ENCODE data around the gene GSDME. TPM values are rescaled to one million over a fixed set of nuclear protein-coding genes. Genes with fewer than 3 reads are reported as not detected.

GSDME gene
- total RNA-seq, 1 donor from 2014 or later: 9.3 TPM

DNA sequence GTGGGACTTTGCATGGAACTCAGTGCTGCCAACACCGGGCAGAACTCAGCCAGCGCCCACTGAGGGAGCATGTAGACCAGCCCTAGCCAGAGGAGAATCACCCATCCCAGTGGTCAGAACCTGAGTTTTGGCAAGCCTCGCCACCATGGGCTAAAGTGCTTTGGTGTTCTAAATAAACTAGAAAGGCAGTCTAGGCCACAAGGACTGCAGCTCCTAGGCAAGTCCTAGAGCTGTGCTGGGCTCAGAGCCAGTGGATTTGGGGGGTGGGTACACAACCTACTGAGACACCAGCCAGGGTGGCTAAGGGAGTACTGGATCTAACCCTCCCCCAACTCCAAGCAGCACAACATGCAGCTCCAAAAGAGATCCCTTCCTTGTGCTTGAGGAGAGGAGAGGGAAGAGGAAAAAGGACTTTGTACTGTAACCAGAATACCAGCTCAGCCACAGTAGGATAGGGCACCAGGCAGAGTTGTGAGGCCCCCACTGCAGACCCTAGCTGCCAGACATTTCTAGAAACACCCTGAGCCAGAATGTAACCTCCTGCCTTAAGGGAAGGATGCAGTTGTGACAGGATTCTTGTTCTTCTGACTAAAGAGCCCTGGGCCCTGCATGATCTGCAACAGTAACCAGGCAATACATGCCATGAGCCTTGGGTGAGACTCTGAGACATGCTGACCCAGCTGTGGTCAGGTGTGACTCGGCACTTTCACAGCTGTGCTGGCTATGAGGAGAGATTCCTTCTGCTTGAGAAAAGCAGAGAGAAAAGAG lies 24.4 kb downstream of the GSDME start:
- no peak overlapping the region for H3K27ac Mint-ChIP-seq
- H3K9me3 Mint-ChIP-seq: peaks cover 28% of the 10 kb centered on the region
- DNase-seq (ENCODE audit: low spot score in 2 of 2, unreplicated experiment in 2 of 2): no peak
- peaks cover 10% of the 10 kb centered on the region for H3K4me1 Mint-ChIP-seq
- H3K4me3 Mint-ChIP-seq: no peak overlapping the region
- no peaks in the 10 kb centered on the region for H3K27me3 Mint-ChIP-seq (ENCODE audit: low read depth)
- H3K36me3 Mint-ChIP-seq: peaks cover 5% of the 10 kb centered on the region
- TF ChIP-seq, protein P1, sequence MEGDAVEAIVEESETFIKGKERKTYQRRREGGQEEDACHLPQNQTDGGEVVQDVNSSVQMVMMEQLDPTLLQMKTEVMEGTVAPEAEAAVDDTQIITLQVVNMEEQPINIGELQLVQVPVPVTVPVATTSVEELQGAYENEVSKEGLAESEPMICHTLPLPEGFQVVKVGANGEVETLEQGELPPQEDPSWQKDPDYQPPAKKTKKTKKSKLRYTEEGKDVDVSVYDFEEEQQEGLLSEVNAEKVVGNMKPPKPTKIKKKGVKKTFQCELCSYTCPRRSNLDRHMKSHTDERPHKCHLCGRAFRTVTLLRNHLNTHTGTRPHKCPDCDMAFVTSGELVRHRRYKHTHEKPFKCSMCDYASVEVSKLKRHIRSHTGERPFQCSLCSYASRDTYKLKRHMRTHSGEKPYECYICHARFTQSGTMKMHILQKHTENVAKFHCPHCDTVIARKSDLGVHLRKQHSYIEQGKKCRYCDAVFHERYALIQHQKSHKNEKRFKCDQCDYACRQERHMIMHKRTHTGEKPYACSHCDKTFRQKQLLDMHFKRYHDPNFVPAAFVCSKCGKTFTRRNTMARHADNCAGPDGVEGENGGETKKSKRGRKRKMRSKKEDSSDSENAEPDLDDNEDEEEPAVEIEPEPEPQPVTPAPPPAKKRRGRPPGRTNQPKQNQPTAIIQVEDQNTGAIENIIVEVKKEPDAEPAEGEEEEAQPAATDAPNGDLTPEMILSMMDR (IDR thresholded peaks at IDR 0.05; ENCODE audit: unreplicated experiment): no peak

DNA sequence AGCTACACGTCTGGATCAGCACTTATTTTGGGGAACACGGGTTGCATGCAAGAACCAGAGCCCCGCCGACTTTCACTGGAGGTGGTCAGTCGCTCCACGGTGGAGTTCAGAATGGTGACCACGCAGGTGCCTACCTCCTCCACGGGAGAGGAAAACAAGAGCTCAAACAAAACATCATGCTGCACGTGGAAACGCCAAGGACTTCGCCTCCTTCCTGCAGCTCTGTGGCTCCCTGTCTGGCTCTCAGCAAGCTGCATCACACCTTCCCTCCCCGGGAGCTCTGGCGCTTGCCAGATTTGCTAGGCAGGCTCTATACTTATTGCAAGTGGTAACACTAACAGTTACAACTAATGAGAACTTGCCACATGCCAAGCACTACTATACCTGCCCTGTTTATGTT lies 26.0 kb downstream of the GSDME start:
- H3K36me3 Mint-ChIP-seq: peaks cover 3% of the 10 kb centered on the region
- no peak for DNase-seq (ENCODE audit: low spot score in 2 of 2, unreplicated experiment in 2 of 2)
- H3K4me3 Mint-ChIP-seq: no peak overlapping the region
- peaks cover 14% of the 10 kb centered on the region for H3K9me3 Mint-ChIP-seq
- TF ChIP-seq, protein P1 (IDR thresholded peaks at IDR 0.05; ENCODE audit: unreplicated experiment): no peak
- no peak overlapping the region for H3K27ac Mint-ChIP-seq
- no peaks in the 10 kb centered on the region for H3K27me3 Mint-ChIP-seq (ENCODE audit: low read depth)
- peaks cover 10% of the 10 kb centered on the region for H3K4me1 Mint-ChIP-seq

DNA sequence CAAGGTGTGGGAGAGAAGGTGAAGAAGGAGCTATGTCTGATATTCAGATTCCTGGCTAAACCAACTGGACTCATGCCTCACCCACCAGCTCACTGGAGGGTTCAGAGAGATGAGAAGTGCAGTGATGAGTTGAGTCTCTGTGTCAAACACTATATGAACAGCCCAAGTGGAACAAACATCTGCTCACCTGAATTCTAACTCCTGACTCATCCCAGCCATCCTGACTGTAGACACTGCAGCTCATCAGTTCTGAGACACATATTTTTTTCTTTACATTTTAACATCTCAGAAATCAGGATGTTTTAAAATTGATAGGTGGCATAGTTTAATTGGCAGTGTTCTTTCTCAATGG lies 27.3 kb downstream of the GSDME start:
- Mint-ChIP-seq H3K27me3 (ENCODE audit: low read depth) (no peaks in the 10 kb centered on the region), H3K27ac (no peak overlapping the region), H3K9me3 (peaks cover 7% of the 10 kb centered on the region), H3K4me1 (peaks cover 10% of the 10 kb centered on the region), H3K4me3 (no peak overlapping the region), H3K36me3 (no peaks in the 10 kb centered on the region)
- TF ChIP-seq, protein P1 (IDR thresholded peaks at IDR 0.05; ENCODE audit: unreplicated experiment): no peak
- DNase-seq (ENCODE audit: low spot score in 2 of 2, unreplicated experiment in 2 of 2): no peak

DNA sequence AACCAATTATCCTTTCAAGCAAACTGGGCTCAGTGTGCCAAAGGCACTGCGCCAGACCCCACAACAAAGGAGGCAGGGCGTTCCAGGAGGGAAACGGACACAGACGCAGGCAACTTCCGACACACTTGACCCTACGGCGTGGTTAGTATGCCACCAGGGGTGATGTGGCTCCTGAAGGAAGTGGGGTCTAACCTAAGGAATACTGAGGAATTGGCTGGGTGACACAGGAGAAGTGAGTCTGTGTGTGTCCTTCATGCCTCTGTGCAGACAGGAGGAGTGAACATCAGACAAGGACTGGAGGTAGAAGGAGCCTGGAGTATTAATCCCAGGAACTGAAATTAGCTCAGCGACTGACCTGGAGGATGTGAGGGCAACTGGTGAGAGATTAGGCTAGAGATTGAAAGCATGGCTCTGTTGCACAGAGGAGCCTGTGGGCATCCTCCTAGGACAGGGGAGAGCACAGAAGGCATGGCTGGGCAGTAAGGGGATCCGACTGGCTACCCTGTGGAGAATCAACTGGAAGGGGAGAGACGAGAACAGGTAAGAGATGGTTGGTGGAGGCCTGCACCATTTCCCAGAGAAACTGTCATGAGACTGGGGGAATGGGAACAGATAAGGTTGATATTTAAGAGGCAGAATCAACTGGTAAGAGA lies 27.8 kb downstream of the GSDME start:
- Mint-ChIP-seq H3K9me3 (peaks cover 6% of the 10 kb centered on the region), H3K4me3 (no peak overlapping the region)

DNA sequence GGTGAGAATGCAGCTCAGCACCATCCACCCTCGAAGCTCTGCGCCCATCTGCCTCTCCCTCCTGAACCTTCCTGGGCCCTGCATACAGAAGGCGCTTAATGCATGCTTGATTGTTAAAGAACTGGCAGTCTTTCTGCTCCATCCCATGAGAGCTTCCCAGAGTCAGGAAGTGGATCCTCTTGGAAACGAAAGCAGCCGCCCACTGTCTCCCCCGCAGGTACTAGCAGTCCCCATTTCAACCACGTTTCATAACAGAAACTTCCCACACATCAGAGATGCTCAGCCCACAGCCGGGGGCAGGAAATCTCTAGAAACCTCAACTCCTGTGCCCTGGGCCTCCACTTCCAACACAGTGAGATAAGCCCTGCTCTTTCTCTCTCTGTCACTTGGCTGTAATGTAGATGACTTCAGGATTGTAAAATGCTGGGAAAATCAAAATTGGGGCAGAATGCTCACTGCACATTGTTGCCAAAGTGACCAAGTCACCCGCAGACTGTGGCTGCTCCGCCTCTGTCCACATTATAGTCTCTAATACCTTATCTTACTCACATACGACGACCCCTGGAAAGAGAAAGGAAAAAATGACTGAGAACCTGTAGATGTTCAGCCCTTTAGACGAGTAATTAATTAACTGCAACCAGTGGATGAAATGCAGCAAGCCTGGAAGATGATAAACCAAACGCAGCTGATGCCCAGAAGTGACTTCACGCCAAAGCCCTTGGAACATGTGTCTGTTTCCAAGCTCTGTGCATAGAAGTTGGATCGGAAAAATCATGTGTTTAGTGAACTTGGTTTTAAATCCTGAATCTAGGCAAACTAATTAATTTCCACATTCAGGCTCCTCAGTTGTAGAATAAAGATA lies 28.5 kb downstream of the GSDME start:
- Mint-ChIP-seq H3K9me3 (peaks cover 4% of the 10 kb centered on the region), H3K27me3 (ENCODE audit: low read depth) (no peaks in the 10 kb centered on the region), H3K27ac (no peak overlapping the region), H3K4me1 (no peaks in the 10 kb centered on the region), H3K4me3 (no peak overlapping the region), H3K36me3 (no peaks in the 10 kb centered on the region)
- TF ChIP-seq, protein P1 (IDR thresholded peaks at IDR 0.05; ENCODE audit: unreplicated experiment): no peak
- DNase-seq (ENCODE audit: low spot score in 2 of 2, unreplicated experiment in 2 of 2): no peak

More for the DNA sequence above, 27.8 kb downstream of the GSDME start:
- DNase-seq (ENCODE audit: low spot score in 2 of 2, unreplicated experiment in 2 of 2): no peak
- Mint-ChIP-seq H3K36me3 (no peaks in the 10 kb centered on the region), H3K27me3 (ENCODE audit: low read depth) (no peaks in the 10 kb centered on the region), H3K4me1 (peaks cover 6% of the 10 kb centered on the region), H3K27ac (no peak overlapping the region)
- TF ChIP-seq, protein P1 (IDR thresholded peaks at IDR 0.05; ENCODE audit: unreplicated experiment): no peak
